ENCODE data around the gene ZMYM2.
"Not testable (repeated sequence)": the region's sequence is repeated elsewhere in the genome, so short reads cannot be mapped to it uniquely, and the experiment has no call there.

The ZMYM2 gene

DNA sequence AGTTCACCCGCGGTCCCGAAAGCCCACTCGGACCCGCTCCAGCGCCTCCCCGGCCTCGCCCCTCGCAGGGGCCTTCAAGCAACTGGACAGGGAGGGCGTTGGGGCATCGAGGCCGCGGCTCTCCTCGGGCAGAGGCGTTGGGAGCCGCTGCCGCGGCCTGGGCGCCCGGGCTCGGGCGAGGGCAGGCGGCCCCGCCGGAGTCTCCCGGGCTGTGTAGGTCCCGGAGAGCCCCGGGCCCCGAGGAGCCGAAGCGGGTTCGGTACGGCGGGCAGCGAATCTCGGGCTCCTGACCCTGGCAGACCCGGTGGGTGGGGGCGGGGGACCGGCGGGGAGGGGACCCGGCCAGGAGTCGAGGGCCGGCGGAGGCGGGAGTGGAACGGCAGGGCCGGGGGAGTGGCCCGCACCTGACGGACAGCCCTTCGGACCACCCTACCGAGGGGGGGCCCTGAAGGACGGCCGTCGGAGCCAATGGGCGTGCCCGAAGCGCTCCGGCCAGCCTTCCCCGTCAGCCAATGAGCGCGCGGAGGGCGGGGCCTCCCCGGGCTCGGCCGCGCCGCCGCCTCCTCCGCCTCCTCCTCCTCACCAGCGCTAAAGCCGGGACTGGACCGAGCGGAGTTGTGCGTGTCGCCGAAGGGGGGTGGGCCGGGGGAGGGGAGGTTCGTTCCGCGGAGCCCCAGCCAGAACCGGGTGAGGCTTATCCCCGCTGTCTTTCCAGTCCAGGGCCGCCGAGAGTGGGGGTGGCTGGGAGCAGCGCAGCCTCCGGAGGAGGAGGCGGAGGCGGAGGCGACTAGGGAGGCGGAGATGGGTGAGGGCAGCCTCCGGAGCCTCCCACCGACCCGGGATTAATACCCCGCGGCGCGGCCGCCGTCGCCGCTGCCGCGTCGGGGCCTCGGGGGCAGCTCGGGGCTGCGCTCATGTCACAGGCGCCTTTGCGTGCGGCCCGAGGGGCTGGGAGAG, at the start of gene ZMYM2:
TSS of gene ZMYM2 (plus strand) at position 573 of the 957 bp plus-strand sequence. CDS start 34,346 bp downstream, outside the sequence.
- DNase-seq: peak; percentile 98

DNA sequence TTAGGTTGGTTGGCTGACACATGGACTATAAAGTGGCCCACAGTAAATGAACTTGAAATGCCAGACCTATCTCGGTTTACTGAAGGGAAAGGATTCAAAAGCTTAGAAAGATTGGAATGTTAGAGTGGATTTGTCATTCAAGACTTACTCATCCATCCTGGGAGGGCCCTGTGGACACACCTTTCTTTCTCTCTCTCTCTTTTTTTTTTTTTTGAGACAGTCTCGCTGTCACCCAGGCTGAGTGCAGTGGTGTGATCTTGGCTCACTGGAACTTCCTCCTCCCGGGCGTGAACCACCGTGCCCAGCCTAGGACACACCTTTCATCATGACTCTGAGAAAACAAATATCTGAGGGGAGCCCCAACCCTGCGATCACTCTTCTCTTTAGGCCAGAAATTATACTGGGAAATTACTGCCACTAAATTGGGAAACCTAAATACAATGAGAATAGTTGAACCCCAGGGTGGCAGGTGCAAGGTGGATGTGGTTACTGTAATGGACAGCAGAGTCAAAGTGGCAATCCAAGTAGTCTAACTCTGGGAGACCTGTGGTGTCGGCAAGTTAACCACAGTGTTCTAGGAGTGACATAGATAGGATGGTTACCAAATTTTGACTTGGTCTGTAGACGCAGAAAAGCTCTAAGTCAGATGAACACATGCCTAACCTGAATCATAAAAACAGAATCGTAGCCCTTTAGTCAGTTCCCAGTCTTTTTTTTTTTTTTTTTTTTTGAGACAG, 48.0 kb upstream of the ZMYM2 start:
- peak; percentile 4 for DNase-seq

DNA sequence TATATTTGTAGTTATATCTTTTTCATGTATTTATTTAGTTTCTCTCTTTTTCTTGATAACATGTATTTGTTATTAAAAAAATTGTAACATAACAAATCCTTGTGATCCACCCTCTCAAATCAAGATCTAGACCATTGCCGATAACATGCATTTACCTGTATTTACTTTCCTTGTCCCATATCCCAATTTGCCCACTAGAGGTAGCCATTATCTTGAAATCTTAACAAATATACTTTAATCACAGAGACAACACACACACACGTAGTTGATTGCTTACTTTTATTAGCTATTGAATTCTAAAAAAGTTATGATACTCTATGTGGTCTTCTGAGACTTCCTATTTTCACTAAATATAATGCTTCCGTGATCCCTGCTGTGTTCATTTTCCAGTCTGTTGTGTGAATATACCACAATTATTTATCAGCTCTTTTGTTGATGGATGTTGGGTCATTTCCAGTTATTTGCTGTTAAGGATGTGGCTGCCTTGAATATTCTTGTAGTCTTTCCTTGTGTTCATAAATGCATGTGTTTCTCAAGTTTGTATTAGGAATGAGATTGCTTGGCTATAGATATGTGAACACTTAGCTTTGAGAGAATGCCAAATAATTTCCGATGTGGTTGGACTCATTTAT, 31.3 kb upstream of the ZMYM2 start:
- DNase-seq: no peak

DNA sequence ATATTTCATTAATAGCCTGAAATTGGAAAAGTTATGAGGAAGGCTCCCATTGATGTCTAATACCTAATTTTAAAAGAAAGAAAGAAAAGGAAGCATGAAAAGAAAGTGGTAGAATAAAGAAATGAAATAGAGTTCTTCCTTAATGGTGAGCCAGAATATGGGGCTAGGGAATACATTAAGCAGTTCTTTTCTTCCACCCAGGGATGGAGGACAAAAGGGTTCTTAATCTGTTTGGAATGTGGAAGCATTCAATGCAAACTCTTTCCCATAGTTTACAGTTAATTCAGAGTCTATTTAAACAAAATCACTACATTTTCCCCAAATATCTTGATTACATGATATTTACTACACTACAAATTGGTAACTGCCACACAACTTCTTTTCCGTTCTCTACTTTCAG, 18.4 kb upstream of the ZMYM2 start:
- no peak for DNase-seq

DNA sequence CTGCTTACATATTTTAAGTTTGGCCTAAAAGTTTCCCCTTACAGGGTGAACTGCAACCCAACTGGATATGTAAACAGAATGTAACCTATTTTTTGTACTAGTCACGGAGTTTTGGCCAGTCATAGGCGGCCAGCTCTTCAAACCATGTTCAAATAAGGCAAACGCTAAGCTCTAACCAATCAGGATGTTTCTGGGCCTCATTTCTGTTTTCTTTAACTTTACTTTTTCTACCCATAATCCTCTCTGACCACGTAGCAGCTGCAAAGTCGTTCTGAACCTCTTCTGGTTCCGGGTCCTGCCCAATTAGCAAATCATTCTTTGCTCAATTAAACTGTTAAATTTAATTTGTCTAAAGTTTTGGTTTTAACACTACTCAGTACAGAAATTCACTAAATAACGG, 8.2 kb upstream of the ZMYM2 start:
- no peak for DNase-seq

DNA sequence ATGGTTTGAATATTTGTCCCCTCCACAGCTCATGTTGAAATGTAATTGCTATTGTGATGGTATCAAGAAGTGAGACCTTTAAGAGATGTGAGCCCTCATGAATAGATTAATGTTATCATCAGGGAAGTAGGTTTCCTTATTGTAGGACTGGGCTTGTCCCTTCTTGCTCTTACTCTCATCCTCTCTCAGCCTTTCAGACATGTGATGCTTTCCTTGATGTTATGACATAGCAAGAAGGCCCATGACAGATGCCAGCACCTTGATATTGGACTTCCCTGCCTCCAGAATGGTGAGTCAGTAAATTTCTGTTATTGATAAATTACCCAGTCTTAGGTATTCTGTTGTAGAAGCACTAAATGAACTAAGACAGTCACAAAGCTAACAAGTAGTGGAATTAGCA, 5.7 kb upstream of the ZMYM2 start:
- DNase-seq: no peak

DNA sequence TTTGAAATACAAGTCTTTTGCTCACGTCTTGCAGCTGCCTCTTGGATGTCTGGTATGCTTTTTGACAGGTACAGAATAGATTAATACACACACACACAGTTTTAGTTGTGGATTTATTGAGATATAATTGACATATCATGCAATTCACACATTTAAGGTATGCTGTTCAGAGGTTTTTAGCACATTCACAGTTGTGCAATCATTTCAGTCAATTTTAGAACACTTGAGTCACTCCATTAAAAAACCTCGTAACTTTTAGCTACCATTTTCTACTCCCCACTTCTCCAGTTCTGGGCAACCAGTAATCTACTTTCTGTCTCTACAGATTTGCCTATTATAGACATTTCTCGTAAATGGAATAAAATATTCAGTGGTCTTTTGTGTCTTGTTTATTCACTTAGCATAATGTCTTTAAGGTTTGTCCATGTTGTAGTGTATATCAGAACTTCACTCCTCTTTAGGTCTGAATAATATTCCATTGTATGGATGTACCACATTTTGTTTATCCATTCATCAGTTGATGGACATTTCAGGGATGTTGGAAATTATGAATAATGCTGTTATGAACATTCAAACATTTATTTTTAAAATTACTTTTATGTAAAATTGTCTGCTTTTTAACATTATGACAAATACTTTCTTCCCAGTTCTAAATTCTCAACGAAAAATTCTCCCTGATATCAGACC, 2.5 kb upstream of the ZMYM2 start:
- DNase-seq: no peak

DNA sequence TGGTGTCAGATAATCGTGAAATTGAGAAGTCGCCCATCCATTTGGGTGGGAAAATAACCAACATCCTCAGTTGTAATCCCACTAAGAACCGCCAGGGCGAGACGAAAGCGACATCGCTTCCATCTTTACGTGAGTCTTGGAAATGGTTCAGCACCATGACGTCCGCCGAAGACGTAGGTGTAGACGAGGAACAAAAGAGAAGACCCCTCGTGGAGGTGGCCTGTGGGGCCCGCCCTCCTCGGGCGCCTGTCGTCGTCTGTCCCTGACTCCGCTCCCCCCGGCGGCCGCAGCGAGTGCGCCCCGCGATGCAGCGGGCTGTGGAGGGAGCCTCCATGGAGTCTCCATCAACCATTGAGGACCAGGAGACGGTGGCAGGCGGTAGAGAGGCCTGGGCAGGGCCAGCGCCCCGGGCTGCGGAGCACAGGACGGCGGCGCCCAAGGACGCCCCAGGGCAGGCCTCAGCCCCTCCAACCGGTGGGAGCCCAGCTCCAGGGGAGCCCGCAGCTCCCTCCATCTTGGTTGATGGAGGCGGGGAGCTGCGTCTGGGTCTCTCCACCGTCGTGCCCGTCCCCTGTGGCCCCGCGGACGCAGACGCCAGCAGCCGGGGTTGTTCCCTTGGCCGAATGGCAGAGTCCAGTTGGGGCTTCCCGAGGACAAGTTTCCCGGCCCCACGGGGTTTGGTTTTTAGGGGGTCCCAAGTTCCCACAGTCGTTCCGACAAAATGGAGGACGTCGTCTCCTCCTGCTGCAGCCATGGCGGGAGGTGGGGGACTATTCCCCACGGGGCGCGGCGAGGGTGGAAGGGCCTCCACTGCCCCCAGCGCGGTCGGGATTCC, 990 bp upstream of the ZMYM2 start:
- peak; percentile 84 for DNase-seq

DNA sequence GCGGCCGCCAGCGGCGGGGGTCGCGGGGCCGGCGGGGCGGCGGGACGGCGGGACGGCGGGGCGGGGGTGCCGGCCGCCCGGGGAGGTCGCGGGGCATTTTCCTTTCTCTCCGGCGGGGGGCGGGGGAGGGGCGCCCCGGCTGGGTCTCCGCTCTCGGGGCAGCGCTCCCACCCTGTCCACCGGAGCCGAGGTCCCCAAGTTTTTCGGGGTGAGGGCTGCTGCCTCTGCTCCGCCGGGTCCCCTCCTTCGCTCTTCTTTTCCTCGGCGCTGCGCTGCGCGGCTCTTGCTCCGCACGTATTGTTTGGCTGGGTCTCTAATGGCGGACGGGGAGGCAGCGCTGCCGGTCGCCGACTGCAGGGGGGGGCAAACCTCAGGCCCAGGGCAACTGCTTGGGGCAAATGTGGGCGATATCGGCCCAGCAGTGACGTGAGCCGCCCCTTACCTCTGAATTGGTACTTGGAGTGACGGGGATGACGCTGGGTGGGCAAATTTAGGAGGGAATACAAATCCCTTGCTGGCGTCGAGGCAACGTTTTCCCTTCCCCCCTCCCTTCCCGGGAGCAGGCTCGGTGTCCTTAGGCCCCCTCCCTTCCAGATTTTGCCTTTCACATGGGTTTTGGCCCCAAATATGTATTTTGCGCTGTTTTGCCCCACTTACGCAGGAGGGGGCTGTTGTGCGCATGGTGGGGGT, 759 bp downstream of the ZMYM2 start:
- peak; percentile 69 for DNase-seq

DNA sequence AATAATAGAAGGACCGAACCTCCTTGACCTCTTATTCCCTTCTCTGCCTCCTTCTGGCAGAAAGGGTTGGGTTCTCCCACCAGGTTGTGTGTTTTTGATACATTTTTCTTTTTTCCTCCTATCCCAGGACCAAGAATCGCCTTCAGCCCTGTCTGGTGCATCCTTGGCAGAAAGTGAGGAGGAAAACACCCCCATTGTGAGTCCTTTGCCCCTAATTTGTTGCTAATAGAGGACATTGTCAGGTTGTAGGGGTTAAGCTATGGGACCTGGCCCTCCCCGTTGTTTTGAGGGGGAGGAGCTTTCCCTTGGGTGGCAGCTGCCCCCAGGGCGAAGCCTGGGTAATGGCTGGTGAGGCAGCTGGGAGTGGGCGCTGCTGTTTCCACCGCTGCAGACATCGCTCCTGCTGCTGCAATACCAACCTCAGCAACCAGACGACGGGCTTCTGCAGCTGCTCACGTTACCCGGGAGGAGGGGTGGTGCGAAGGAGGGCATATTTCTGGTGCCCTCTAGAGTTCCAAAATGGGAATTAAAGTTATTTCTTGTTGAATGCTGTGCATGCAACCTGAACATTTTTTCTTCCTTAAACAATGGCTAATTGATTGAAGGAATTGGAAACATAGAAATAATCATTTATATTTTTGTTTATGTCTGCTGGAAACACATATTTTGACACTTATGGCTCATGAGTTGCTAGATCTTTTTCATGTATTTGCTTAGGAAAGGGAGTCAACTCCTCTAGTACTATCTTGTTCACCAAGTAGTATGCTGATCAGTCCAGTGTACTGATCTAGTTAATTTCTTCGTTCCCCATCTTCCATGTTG, 1.5 kb downstream of the ZMYM2 start:
- DNase-seq: peak; percentile 94

DNA sequence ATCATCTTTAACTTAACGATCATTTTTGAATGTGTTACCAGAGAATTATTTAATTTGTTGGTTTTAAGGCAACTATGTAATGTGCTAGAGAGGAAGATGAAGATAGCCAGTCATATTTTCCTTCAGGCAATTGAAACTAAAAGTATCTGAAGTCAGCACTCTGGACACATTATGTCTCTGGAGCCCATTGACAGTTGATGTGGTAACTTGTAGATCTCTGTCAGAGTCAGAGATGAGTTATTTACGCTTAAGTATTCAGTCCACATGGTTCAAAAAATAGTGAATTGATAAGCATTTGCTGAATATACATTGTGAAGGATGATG, 2.1 kb downstream of the ZMYM2 start:
- DNase-seq: peak; percentile 69

DNA sequence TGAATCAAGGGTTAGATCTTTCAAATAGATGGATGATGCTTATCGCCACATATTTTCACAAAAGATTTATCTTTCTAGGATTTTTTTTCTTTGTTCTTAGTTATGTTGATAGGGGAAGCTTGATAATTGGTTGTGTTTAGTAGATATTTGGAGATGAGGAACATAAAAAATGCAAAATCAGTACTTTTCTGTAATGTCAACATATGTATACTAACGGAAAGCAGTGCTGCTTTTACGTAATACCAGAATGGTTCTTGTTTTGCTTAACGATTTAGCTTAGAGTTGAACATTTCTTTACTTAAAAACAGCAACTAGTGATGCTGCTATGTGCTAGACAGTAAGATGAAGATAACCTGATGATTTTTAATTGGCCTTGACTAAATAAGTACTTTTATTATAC, 3.0 kb downstream of the ZMYM2 start:
- no peak for DNase-seq

DNA sequence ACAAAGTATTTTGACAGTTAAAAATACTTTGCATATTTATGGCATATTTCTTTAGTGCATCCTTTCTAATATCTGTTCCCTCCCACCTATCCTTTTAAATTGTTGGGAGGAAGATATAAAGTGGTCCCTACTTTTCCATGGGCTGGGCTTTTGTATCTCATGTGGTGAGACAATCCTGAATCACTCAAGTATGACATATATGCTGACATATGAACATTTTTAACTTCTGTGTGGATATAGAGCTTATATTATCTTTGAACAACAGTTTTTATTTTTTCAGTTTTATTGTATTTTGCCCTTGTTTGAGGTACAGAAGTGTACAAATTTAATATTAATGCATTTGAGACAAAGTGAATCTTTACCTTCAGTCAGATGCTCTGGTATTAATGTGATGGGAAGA, 3.4 kb downstream of the ZMYM2 start:
- no peak for DNase-seq

DNA sequence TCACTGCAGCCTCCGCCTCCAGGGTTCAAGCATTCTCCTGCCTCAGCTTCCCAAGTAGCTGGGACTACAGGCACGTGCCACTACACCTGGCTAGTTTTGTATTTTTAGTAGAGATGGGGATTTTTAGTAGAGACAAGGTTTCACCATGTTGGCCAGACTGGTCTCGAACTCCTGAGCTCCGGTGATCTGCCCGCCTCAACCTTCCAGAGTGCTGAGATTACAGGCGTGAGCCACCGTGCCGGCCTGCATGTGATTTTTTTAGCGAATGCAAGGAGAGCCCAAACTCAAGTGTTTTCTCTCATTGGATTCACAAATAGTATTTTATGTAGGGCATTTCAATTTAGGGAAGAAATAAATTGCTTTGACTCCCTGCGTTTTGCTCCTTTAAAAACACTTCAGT, 4.4 kb downstream of the ZMYM2 start:
- DNase-seq: no peak

DNA sequence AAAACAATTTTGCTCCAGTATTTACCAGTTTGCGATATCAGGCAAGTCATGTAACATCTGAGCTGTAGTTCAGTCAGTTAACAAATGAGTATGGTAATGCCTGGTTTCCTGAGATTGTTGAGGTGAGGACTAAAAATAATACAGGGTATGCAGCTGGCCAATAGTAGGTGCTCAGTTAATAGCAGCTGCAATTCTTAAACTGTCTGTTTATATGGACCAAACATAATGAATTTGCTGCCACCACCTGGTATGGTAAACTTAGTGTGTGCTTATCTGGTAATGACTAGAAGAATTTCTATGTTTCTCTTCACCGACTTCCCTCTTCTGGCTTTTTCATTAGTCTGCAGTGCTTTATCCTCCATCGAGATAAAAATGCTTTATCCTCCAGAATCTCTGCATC, 9.1 kb downstream of the ZMYM2 start:
- DNase-seq: no peak

DNA sequence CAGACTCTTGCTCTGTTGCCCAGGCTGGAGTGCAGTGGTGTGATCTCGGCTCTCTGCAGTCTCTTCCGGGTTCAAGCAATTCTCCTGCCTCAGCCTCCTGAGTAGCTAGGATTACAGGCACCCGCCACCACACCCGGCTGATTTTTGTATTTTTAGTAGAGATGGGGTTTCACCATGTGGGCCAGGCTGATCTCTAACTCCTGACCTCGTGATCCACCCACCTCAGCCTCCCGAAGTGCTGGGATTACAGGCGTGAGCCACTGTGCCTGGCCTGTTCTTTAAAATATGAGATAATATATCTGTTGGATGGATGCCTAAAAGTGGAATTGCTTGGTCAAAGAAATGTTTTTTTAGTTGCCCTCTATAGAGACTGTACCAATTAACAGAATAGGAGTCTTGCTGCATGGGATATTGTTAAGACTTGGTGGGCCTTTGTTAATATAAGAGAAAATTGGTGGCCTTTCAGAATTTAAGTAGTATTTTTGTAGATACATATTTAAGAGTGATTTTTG, 16.0 kb downstream of the ZMYM2 start:
- DNase-seq: not testable (repeated sequence)

DNA sequence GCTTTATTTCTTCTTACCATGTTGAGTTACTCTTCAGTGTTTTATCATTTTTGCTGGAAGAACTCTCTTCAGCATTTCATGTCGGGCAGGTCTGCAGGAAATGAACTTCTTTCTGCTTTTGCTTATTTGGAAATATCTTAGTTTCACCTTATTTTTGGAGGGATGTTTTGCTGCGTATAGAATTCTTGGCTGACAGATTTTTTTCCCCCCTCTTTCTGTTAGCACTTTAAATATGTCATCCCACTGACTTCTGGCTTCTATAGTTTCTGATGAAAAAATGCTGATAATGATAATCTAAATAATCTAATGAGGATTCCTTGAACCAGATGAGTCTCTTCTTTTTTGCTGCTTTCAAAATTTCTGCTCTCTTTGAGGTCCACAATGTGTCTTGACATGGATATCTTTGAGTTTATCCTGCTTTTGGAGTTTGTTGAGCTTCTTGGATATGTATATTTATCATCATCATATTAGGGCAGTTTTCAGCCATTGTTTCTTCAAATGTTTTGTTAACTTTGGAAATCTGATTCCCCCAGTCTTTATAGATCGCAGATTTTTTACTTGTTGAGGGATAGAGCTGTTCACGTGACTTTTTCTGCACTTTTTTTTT, 20.4 kb downstream of the ZMYM2 start:
- DNase-seq: no peak

DNA sequence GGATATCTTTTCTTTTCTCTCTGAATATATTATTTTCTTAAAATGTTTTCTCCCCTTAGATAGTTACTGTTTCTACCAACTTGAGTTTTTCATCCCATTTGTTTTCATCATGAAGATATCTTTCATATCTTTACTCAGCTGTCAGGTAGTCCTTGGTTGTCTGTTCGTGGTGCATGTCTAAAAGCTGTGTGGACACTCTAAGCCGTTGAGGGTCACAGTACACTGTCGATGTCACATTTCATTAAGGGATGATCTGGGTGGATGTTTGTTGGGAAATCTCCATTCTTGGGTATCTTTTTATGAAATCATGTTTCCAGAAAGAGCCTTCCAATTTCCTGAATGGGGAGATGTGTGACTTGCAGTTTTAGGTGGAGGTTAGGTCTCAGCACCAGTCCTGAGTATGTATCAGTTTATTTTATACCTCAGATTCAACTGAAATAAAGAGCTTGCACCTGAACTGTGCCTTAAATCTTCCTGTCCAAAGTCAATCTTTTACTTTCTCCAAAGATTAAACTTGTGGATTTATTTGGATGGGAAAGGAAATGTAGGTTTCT, 23.2 kb downstream of the ZMYM2 start:
- DNase-seq: no peak

DNA sequence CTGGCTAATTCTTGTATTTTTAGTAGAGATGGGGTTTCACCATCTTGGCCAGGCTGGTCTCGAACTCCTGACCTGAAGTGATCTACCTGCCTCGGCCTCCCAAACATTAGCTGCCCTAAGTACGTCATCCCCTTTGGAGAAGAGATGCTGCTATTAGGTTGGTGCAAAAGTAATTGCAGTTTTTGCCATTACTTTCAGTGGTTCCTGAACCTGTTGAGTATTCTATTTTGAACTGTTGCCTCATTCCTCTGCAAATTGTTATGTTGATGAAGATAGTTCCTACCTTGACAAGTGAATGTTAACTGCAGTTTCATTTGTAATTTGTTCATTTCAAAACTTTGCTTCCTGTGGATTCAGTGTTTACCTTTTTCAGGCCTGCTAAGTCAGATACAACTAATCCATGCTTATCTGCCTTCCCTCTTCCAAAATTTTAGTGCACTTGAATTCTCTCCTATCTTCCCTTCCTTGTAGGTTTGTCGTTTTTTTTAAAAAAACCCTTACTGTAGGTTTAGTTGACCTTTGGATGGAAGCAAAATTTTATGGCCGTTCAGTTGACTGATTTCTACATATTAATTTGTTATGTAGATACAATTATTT, 24.0 kb downstream of the ZMYM2 start:
- no peak for DNase-seq
